GM12891 (cell line): ENCODE measurements around the gene FBN2.

Source experiments
- DNase-seq: peaks from one replicate; pipeline ENCODE4 v3.0.0; 2011; ENCODE audit warnings: low spot score; ENCODE audit not compliant: insufficient read length
- FAIRE-seq: peaks from 2 replicates; lab custom pipeline; 2011; peaks lifted over from hg19 to GRCh38; lab: Jason Lieb, UNC
- PAX5 ChIP-seq: IDR thresholded peaks from 2 replicates; pipeline ENCODE4 v1.6.1; 2011; ENCODE audit warnings: low read length, moderate library complexity, mild to moderate bottlenecking; ENCODE audit not compliant: insufficient read depth, severe bottlenecking
- POLR2A ChIP-seq: IDR thresholded peaks from 2 replicates; pipeline ENCODE4 v1.6.1; 2011; ENCODE audit warnings: low read depth, low read length, control low read depth
- POLR2AphosphoS5 ChIP-seq: IDR thresholded peaks from 2 replicates; pipeline ENCODE4 v1.6.1; 2011; ENCODE audit warnings: low read depth, low read length, control low read depth
- POU2F2 ChIP-seq: IDR thresholded peaks from 2 replicates; pipeline ENCODE4 v1.6.1; 2011; ENCODE audit warnings: low read depth, mild to moderate bottlenecking, control low read depth, low read length, moderate library complexity
- SPI1 ChIP-seq: IDR thresholded peaks from 2 replicates; pipeline ENCODE4 v1.6.1; 2011; ENCODE audit warnings: low read depth, low read length, control low read depth
- TAF1 ChIP-seq: IDR thresholded peaks from 2 replicates; pipeline ENCODE4 v1.6.1; 2011; ENCODE audit warnings: low read depth, low read length, control low read depth

FBN2 gene

GRCh38 chr5:128212191-128212806 is 325.7 kb downstream of the FBN2 start:
- TF ChIP-seq PAX5, result no peak
- TF ChIP-seq POLR2A, result no peak
- TF ChIP-seq TAF1, result no peak
- TF ChIP-seq POU2F2, result no peak
- TF ChIP-seq SPI1, result no peak
- no peak for TF ChIP-seq POLR2AphosphoS5
- DNase-seq (no peak), FAIRE-seq (no peak)

- no peak for DNase-seq
- no peak for FAIRE-seq
- no peak for TF ChIP-seq PAX5
- no peak for TF ChIP-seq TAF1
- TF ChIP-seq POU2F2, result no peak
- no peak for TF ChIP-seq POLR2A
- TF ChIP-seq SPI1, result no peak
- TF ChIP-seq POLR2AphosphoS5, result no peak
These were observed 329.6 kb downstream of the FBN2 start for GRCh38 chr5:128208436-128208835.
